ENCODE measurements around the gene OTX2. TPM values are rescaled to one million over a fixed set of nuclear protein-coding genes. Genes with fewer than 3 reads are reported as not detected.

OTX2 gene
- total RNA-seq, 6 experiments from 2014 or later = not detected

DNA sequence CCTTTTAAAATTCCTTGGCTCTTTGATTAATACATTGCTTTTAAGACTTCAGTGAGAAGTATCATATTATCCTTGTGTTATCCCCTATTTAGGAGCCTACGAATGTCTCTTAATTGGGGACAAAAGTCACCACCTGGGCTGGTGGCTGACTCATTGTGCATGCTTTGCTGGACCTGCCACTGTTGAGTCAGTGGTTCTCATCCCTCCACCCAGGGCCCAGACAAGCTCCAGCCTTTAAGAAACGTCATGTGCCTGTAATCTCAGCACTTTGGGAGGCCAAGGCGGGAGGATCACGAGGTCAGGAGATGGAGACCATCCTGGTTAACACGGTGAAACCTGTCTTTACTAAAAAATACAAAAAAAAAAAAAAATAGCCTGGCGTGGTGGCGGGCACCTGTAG is 57.9 kb downstream of the OTX2 start:
- H3K4me3 Mint-ChIP-seq = no peak overlapping the region
- H3K36me3 Mint-ChIP-seq (ENCODE audit: low read depth) = no peaks in the 10 kb centered on the region
- no peak overlapping the region for H3K27ac Mint-ChIP-seq
- no peaks in the 10 kb centered on the region for H3K4me1 Mint-ChIP-seq (ENCODE audit: low read depth)
- TF ChIP-seq, protein P1, sequence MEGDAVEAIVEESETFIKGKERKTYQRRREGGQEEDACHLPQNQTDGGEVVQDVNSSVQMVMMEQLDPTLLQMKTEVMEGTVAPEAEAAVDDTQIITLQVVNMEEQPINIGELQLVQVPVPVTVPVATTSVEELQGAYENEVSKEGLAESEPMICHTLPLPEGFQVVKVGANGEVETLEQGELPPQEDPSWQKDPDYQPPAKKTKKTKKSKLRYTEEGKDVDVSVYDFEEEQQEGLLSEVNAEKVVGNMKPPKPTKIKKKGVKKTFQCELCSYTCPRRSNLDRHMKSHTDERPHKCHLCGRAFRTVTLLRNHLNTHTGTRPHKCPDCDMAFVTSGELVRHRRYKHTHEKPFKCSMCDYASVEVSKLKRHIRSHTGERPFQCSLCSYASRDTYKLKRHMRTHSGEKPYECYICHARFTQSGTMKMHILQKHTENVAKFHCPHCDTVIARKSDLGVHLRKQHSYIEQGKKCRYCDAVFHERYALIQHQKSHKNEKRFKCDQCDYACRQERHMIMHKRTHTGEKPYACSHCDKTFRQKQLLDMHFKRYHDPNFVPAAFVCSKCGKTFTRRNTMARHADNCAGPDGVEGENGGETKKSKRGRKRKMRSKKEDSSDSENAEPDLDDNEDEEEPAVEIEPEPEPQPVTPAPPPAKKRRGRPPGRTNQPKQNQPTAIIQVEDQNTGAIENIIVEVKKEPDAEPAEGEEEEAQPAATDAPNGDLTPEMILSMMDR (IDR thresholded peaks at IDR 0.05) = no peak
- DNase-seq = no peak
- peaks cover 20% of the 10 kb centered on the region for H3K9me3 Mint-ChIP-seq
- H3K27me3 Mint-ChIP-seq (ENCODE audit: insufficient read depth) = no peaks in the 10 kb centered on the region

DNA sequence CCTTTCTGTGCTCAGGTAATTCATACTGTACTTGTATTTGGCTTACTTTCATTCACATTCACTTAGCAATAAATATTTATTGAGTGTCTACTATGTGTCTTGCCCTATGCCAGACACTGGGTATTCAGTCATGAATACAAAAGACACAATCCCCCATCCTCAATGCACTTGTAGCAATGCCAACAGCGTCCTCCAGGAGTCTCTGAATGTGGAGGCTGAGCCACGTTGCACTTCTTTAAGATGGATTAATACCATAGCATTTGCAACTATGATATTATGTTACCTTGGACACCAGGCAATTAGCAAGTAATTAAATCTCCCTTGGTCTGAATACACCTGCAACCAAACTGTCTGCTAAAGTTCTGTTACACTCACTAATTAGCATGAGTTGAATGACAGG is 58.8 kb downstream of the OTX2 start:
- Mint-ChIP-seq H3K4me3 (no peak overlapping the region), H3K36me3 (ENCODE audit: low read depth) (no peaks in the 10 kb centered on the region), H3K4me1 (ENCODE audit: low read depth) (no peaks in the 10 kb centered on the region), H3K27ac (no peak overlapping the region), H3K9me3 (peaks cover 20% of the 10 kb centered on the region), H3K27me3 (ENCODE audit: insufficient read depth) (no peaks in the 10 kb centered on the region)
- DNase-seq = no peak
- TF ChIP-seq, protein P1 (IDR thresholded peaks at IDR 0.05) = no peak

Other genes with a start within 250 kb of the OTX2 start
- 10 to 100 TPM; 14.4 to 21.0 (median 16.3) TPM for gene TMEM260, start 230.7 kb downstream of the OTX2 start, total RNA-seq (2021; fragmentation: NEBNext Ultra II Directional; extraction: Animal tissue kit (Norgen Biotek cat#: 25700))

Data from HFFc6 (cell line).